Trophoblast cell (in vitro differentiated cells and primary cell): ENCODE measurements around the gene EIF4G3.

Source experiments
- DNase-seq, 2 donors: peaks; one replicate each; pipeline ENCODE4 v3.0.0-alpha.2; 2016
- H2AFZ ChIP-seq: 2 replicates; pipeline ENCODE4 v1.6.1; 2013; ENCODE audit warnings: low read length, moderate library complexity, mild to moderate bottlenecking; ENCODE audit not compliant: insufficient read depth, poor library complexity
- H2AK5ac ChIP-seq: 2 replicates; pipeline ENCODE4 v1.6.1; 2013; ENCODE audit warnings: mild to moderate bottlenecking, low read length
- H2BK120ac ChIP-seq: 2 replicates; pipeline ENCODE4 v1.6.1; 2013; ENCODE audit warnings: low read length, mild to moderate bottlenecking, moderate library complexity; ENCODE audit not compliant: insufficient read depth, poor library complexity
- H2BK12ac ChIP-seq: 2 replicates; pipeline ENCODE4 v1.6.1; 2013; ENCODE audit warnings: mild to moderate bottlenecking, low read length, moderate library complexity
- H2BK5ac ChIP-seq: 2 replicates; pipeline ENCODE4 v1.6.1; 2013; ENCODE audit warnings: low read length, low read depth, moderate library complexity, mild to moderate bottlenecking; ENCODE audit not compliant: poor library complexity
- H3K14ac ChIP-seq: 2 replicates; pipeline ENCODE4 v1.6.1; 2013; ENCODE audit warnings: mild to moderate bottlenecking, low read length
- H3K18ac ChIP-seq: 2 replicates; pipeline ENCODE4 v1.6.1; 2013; ENCODE audit warnings: mild to moderate bottlenecking, low read length
- H3K23ac ChIP-seq: 2 replicates; pipeline ENCODE4 v1.6.1; 2013; ENCODE audit warnings: low read length
- H3K27ac ChIP-seq: 2 replicates; pipeline ENCODE4 v1.5.1; 2013; ENCODE audit warnings: low read depth, mild to moderate bottlenecking, inconsistent platforms, low read length, moderate library complexity
- H3K27me3 ChIP-seq: 2 replicates; pipeline ENCODE4 v1.6.1; 2013; ENCODE audit warnings: inconsistent platforms, mild to moderate bottlenecking, low read length, moderate library complexity; ENCODE audit not compliant: insufficient read depth
- H3K36me3 ChIP-seq, 2 experiments: 1 replicate in 1 of 2; 2 replicates in 1 of 2; pipeline ENCODE4 v1.6.1; 2013; ENCODE audit warnings: low read length in 2 of 2, mild to moderate bottlenecking in 2 of 2, moderate library complexity in 1 of 2; ENCODE audit not compliant: insufficient read depth in 2 of 2, control insufficient read depth in 1 of 2
- H3K4ac ChIP-seq: 2 replicates; pipeline ENCODE4 v1.6.1; 2013; ENCODE audit warnings: low read depth, mild to moderate bottlenecking, low read length, moderate library complexity
- H3K4me1 ChIP-seq, 2 experiments: 1 replicate in 1 of 2; 2 replicates in 1 of 2; pipeline ENCODE4 v1.6.1; 2013; ENCODE audit warnings: low read length in 2 of 2, mild to moderate bottlenecking in 2 of 2, moderate library complexity in 1 of 2; ENCODE audit not compliant: insufficient read depth in 2 of 2, control insufficient read depth in 1 of 2
- H3K4me2 ChIP-seq: 2 replicates; pipeline ENCODE4 v1.6.1; 2013; ENCODE audit warnings: inconsistent platforms, mild to moderate bottlenecking, low read length, moderate library complexity
- H3K4me3 ChIP-seq: 2 replicates; pipeline ENCODE4 v1.5.1; 2013; ENCODE audit warnings: mild to moderate bottlenecking, low read depth, low read length, inconsistent platforms
- H3K79me1 ChIP-seq: one replicate; pipeline ENCODE4 v1.6.1; 2013; ENCODE audit warnings: low read length
- H3K79me2 ChIP-seq: 2 replicates; pipeline ENCODE4 v1.6.1; 2013; ENCODE audit warnings: low read length, mild to moderate bottlenecking; ENCODE audit not compliant: control insufficient read depth, insufficient read depth, poor library complexity
- H3K9ac ChIP-seq: 2 replicates; pipeline ENCODE4 v1.6.1; 2013; ENCODE audit warnings: mild to moderate bottlenecking, low read length
- H3K9me3 ChIP-seq: 2 replicates; pipeline ENCODE4 v1.6.1; 2013; ENCODE audit warnings: low read depth, mild to moderate bottlenecking, control low read depth, inconsistent platforms, low read length; ENCODE audit not compliant: insufficient read depth
- H4K12ac ChIP-seq: 2 replicates; pipeline ENCODE4 v1.6.1; 2013; ENCODE audit warnings: low read depth, mild to moderate bottlenecking, low read length, moderate library complexity
- H4K8ac ChIP-seq: 2 replicates; pipeline ENCODE4 v1.6.1; 2013; ENCODE audit warnings: low read depth, mild to moderate bottlenecking, low read length, moderate library complexity
- H4K91ac ChIP-seq: one replicate; pipeline ENCODE4 v1.6.1; 2013; ENCODE audit warnings: low read depth, mild to moderate bottlenecking, low read length, moderate library complexity
- WGBS: extraction: QIAGEN DNeasy Blood & Tissue Kit; methylation state at CpG from one replicate; pipeline ENCODE4 v1.1.7; 2013; ENCODE audit warnings: missing lambda C conversion rate; ENCODE audit not compliant: insufficient read length, insufficient coverage; ENCODE audit errors: extremely low coverage; 5-methylcytosine and 5-hydroxymethylcytosine counted together

The EIF4G3 gene

DNA sequence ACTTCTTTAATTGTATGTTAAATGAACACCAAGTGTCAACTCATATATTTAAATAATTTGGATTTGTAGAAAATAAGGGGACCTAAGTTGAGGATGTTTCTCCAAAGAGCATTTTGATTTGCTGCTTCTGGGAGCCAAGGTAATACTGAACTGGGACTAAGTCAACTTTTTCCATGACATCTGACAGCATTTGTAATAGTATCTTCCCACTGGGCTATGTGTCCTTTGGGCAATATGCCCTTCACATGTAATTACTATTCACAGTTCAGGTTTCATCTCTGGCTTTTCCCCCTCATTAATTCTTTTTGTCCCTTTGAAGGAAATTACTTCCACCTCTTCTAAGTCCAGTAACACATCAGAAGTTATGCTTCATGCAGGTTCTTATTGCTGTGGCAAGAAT is 352.9 kb downstream of the EIF4G3 start:
- no peak overlapping the region for H2BK12ac ChIP-seq
- no peak overlapping the region for H2BK120ac ChIP-seq
- no peak overlapping the region for H3K14ac ChIP-seq
- no peak overlapping the region for H2BK5ac ChIP-seq
- no peak overlapping the region for H2AFZ ChIP-seq
- no peak overlapping the region for H2AK5ac ChIP-seq
- peaks cover 2 to 3% of the 10 kb centered on the region in 2 experiments for H3K36me3 ChIP-seq
- no peak overlapping the region for H4K12ac ChIP-seq
- H3K79me2 ChIP-seq: no peaks in the 10 kb centered on the region
- H4K8ac ChIP-seq: no peak overlapping the region
- H3K4me2 ChIP-seq: no peak overlapping the region
- H3K18ac ChIP-seq: no peak overlapping the region
- H3K23ac ChIP-seq: no peak overlapping the region
- no peaks in the 10 kb centered on the region for H3K4me1 ChIP-seq
- no peaks in the 10 kb centered on the region for H3K9me3 ChIP-seq
- DNase-seq: no peak
- no peaks in the 10 kb centered on the region for H3K27me3 ChIP-seq
- H3K9ac ChIP-seq: no peak overlapping the region
- no peak overlapping the region for H3K4me3 ChIP-seq
- H3K79me1 ChIP-seq: no peaks in the 10 kb centered on the region
- H3K27ac ChIP-seq: no peak overlapping the region
- no peak overlapping the region for H3K4ac ChIP-seq
- H4K91ac ChIP-seq: no peak overlapping the region

- no peak overlapping the region for H3K27ac ChIP-seq
- H2AK5ac ChIP-seq: no peak overlapping the region
- no peak overlapping the region for H4K12ac ChIP-seq
- H4K8ac ChIP-seq: no peak overlapping the region
- H2BK5ac ChIP-seq: no peak overlapping the region
- H2BK120ac ChIP-seq: no peak overlapping the region
- H3K79me1 ChIP-seq: no peaks in the 10 kb centered on the region
- no peak overlapping the region for H4K91ac ChIP-seq
- H3K14ac ChIP-seq: no peak overlapping the region
- H3K4me3 ChIP-seq: no peak overlapping the region
- H3K4me2 ChIP-seq: no peak overlapping the region
- no peaks in the 10 kb centered on the region for H3K9me3 ChIP-seq
- H3K79me2 ChIP-seq: no peaks in the 10 kb centered on the region
- no peak overlapping the region for H3K4ac ChIP-seq
- H2BK12ac ChIP-seq: no peak overlapping the region
- H3K9ac ChIP-seq: no peak overlapping the region
- peaks cover 6% of the 10 kb centered on the region in 2 experiments for H3K36me3 ChIP-seq
- H3K18ac ChIP-seq: no peak overlapping the region
- no peaks in the 10 kb centered on the region for H3K4me1 ChIP-seq
- no CpG with 5 or more reads among the region's 2 CpGs for WGBS
- H2AFZ ChIP-seq: no peak overlapping the region
- H3K27me3 ChIP-seq: no peaks in the 10 kb centered on the region
- H3K23ac ChIP-seq: no peak overlapping the region
- DNase-seq: no peak
Measured at GRCh38 chr1:20821466-20821865, 355.2 kb downstream of the EIF4G3 start.

- no peak overlapping the region for H3K9ac ChIP-seq
- no CpG with 5 or more reads among the region's 5 CpGs for WGBS
- H3K18ac ChIP-seq: no peak overlapping the region
- H4K12ac ChIP-seq: no peak overlapping the region
- no peak overlapping the region for H2BK12ac ChIP-seq
- H3K4ac ChIP-seq: no peak overlapping the region
- H3K14ac ChIP-seq: no peak overlapping the region
- H4K8ac ChIP-seq: no peak overlapping the region
- H2BK5ac ChIP-seq: no peak overlapping the region
- no peak overlapping the region for H3K4me2 ChIP-seq
- peaks cover 6% of the 10 kb centered on the region in 2 experiments for H3K36me3 ChIP-seq
- no peak overlapping the region for H2BK120ac ChIP-seq
- no peak overlapping the region for H2AK5ac ChIP-seq
- no peak overlapping the region for H2AFZ ChIP-seq
- no peak overlapping the region for H4K91ac ChIP-seq
- no peaks in the 10 kb centered on the region for H3K9me3 ChIP-seq
- H3K4me3 ChIP-seq: no peak overlapping the region
- no peak overlapping the region for H3K23ac ChIP-seq
- no peak for DNase-seq
- no peaks in the 10 kb centered on the region for H3K79me1 ChIP-seq
- no peaks in the 10 kb centered on the region for H3K27me3 ChIP-seq
- no peaks in the 10 kb centered on the region for H3K4me1 ChIP-seq
- H3K27ac ChIP-seq: no peak overlapping the region
- H3K79me2 ChIP-seq: no peaks in the 10 kb centered on the region
Measured at GRCh38 chr1:20819818-20820217, 356.9 kb downstream of the EIF4G3 start.

DNA sequence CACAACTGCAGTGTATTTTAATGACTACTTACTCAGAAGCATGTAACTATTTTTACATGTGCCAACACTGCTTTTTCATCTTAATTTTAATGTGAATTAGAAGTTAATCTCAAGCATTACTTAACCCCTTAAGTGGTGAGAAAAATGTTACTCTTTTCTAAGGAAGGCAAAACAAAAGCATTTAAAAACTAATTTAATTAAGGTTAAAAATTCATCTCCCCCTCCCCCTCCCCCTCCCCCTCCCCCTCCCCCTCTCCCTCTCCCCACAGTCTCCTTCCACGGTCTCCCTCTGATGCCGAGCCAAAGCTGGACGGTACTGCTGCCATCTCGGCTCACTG is 362.2 kb downstream of the EIF4G3 start:
- H2AK5ac ChIP-seq: no peak overlapping the region
- no peaks in the 10 kb centered on the region for H3K27me3 ChIP-seq
- H3K18ac ChIP-seq: no peak overlapping the region
- H3K23ac ChIP-seq: no peak overlapping the region
- H3K4me3 ChIP-seq: no peak overlapping the region
- H3K4me1 ChIP-seq: no peaks in the 10 kb centered on the region
- peaks cover 9 to 11% of the 10 kb centered on the region in 2 experiments for H3K36me3 ChIP-seq
- no peak overlapping the region for H2BK12ac ChIP-seq
- no peaks in the 10 kb centered on the region for H3K79me1 ChIP-seq
- H4K12ac ChIP-seq: no peak overlapping the region
- no peak for DNase-seq
- no peak overlapping the region for H3K4ac ChIP-seq
- no peaks in the 10 kb centered on the region for H3K9me3 ChIP-seq
- WGBS: no CpG with 5 or more reads among the region's 4 CpGs
- H4K91ac ChIP-seq: no peak overlapping the region
- H3K4me2 ChIP-seq: no peak overlapping the region
- no peak overlapping the region for H4K8ac ChIP-seq
- no peaks in the 10 kb centered on the region for H3K79me2 ChIP-seq
- no peak overlapping the region for H3K27ac ChIP-seq
- no peak overlapping the region for H2AFZ ChIP-seq
- no peak overlapping the region for H3K14ac ChIP-seq
- no peak overlapping the region for H2BK5ac ChIP-seq
- H3K9ac ChIP-seq: no peak overlapping the region
- H2BK120ac ChIP-seq: no peak overlapping the region
